ENCODE results near the gene HSFX4.
A peak's percentile ranks its signal among the peaks of the same experiment; 100 is the strongest.
"Not testable (repeated sequence)": the region's sequence is repeated elsewhere in the genome, so short reads cannot be mapped to it uniquely, and the experiment has no call there.

HSFX4 gene

GRCh38 chrX:149929400-149929799, at the start of gene HSFX4:
Gene HSFX4, plus strand, starts transcription at chrX:149929573. Its CDS starts 72 bp downstream, at chrX:149929645.
- H3K9ac ChIP-seq; H3K27ac ChIP-seq; H3K27me3 ChIP-seq (ENCODE audit: control insufficient read depth, insufficient read depth, low read length); H3K4me1 ChIP-seq; H3K4me2 ChIP-seq (ENCODE audit: low read length); H3K36me3 ChIP-seq (ENCODE audit: control insufficient read depth, insufficient read depth, low read length); H3K79me2 ChIP-seq; H3K9me3 ChIP-seq (ENCODE audit: control insufficient read depth, low read length); H3K4me3 ChIP-seq (ENCODE audit: low read depth, low read length); H2AFZ ChIP-seq: not testable (repeated sequence)

- no peak within 1 kb of the TSS for H2AFZ ChIP-seq
- H3K27ac ChIP-seq, result no peak within 1 kb of the TSS
- no peaks in the 10 kb centered on the region for H3K36me3 ChIP-seq (ENCODE audit: control insufficient read depth, insufficient read depth, low read length)
- H3K9me3 ChIP-seq (ENCODE audit: control insufficient read depth, low read length), result no peaks in the 10 kb centered on the region
- H3K9ac ChIP-seq, result no peak within 1 kb of the TSS
- TF ChIP-seq, protein P1, sequence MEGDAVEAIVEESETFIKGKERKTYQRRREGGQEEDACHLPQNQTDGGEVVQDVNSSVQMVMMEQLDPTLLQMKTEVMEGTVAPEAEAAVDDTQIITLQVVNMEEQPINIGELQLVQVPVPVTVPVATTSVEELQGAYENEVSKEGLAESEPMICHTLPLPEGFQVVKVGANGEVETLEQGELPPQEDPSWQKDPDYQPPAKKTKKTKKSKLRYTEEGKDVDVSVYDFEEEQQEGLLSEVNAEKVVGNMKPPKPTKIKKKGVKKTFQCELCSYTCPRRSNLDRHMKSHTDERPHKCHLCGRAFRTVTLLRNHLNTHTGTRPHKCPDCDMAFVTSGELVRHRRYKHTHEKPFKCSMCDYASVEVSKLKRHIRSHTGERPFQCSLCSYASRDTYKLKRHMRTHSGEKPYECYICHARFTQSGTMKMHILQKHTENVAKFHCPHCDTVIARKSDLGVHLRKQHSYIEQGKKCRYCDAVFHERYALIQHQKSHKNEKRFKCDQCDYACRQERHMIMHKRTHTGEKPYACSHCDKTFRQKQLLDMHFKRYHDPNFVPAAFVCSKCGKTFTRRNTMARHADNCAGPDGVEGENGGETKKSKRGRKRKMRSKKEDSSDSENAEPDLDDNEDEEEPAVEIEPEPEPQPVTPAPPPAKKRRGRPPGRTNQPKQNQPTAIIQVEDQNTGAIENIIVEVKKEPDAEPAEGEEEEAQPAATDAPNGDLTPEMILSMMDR (IDR thresholded peaks at IDR 0.05), result no peak
- H3K4me2 ChIP-seq (ENCODE audit: low read length), result no peak within 1 kb of the TSS
- H3K4me3 ChIP-seq (ENCODE audit: low read depth, low read length), result no peak within 1 kb of the TSS
- H3K4me1 ChIP-seq, result no peaks in the 10 kb centered on the region
- no peaks in the 10 kb centered on the region for H3K79me2 ChIP-seq
- no peaks in the 10 kb centered on the region for H3K27me3 ChIP-seq (ENCODE audit: control insufficient read depth, insufficient read depth, low read length)
These were observed 48.2 kb upstream of the HSFX4 start, which contains the start of gene MAGEA8 for GRCh38 chrX:149881081-149881711. Gene MAGEA8, plus strand, starts transcription at chrX:149881183. Its CDS starts 3,090 bp downstream, at chrX:149884273.

GRCh38 chrX:149890828-149891227, 38.5 kb upstream of the HSFX4 start:
- H3K4me3 ChIP-seq (ENCODE audit: low read depth, low read length); H2AFZ ChIP-seq; H3K4me2 ChIP-seq (ENCODE audit: low read length); H3K27ac ChIP-seq; H3K79me2 ChIP-seq; H3K27me3 ChIP-seq (ENCODE audit: control insufficient read depth, insufficient read depth, low read length); H3K36me3 ChIP-seq (ENCODE audit: control insufficient read depth, insufficient read depth, low read length); H3K4me1 ChIP-seq; H3K9me3 ChIP-seq (ENCODE audit: control insufficient read depth, low read length); H3K9ac ChIP-seq: not testable (repeated sequence)

DNA sequence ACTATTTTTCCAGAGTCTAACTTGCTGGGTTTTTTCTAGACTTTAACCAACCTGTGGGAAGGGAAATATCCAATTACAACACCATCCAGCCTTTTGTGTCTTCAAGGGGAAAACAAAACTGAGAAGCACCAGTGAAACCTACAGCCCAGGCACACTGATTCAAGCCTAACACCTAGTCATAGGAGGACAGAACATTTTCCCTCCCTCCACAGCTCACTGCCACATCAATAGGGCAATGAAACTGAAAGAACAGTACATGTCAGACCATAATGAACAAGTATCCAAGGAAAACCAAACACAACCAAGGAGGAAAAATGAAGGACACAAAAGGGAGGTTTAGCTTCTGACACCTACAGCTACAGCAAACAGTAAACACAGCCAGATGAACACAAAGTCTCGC, 30.8 kb upstream of the HSFX4 start:
- no peaks in the 10 kb centered on the region for H3K9me3 ChIP-seq (ENCODE audit: control insufficient read depth, low read length)
- TF ChIP-seq, protein P1 (IDR thresholded peaks at IDR 0.05), result no peak
- no peaks in the 10 kb centered on the region for H3K36me3 ChIP-seq (ENCODE audit: control insufficient read depth, insufficient read depth, low read length)
- no peak overlapping the region for H3K4me3 ChIP-seq (ENCODE audit: low read depth, low read length)
- H3K27ac ChIP-seq, result no peak overlapping the region
- H3K79me2 ChIP-seq, result no peaks in the 10 kb centered on the region
- H3K9ac ChIP-seq, result no peak overlapping the region
- no peak overlapping the region for H2AFZ ChIP-seq
- H3K4me1 ChIP-seq, result no peaks in the 10 kb centered on the region
- no peak overlapping the region for H3K4me2 ChIP-seq (ENCODE audit: low read length)
- no peaks in the 10 kb centered on the region for H3K27me3 ChIP-seq (ENCODE audit: control insufficient read depth, insufficient read depth, low read length)

- no peaks in the 10 kb centered on the region for H3K79me2 ChIP-seq
- peak overlapping the region; percentile 39 for H3K27ac ChIP-seq
- H3K9ac ChIP-seq, result no peak overlapping the region
- H2AFZ ChIP-seq, result peak overlapping the region; percentile 86
- TF ChIP-seq, protein P1 (IDR thresholded peaks at IDR 0.05), result no peak
- H3K4me2 ChIP-seq (ENCODE audit: low read length), result peak overlapping the region; percentile 49
- H3K4me1 ChIP-seq, result no peaks in the 10 kb centered on the region
- no peaks in the 10 kb centered on the region for H3K9me3 ChIP-seq (ENCODE audit: control insufficient read depth, low read length)
- H3K4me3 ChIP-seq (ENCODE audit: low read depth, low read length), result peak overlapping the region; percentile 16
- H3K36me3 ChIP-seq (ENCODE audit: control insufficient read depth, insufficient read depth, low read length), result no peaks in the 10 kb centered on the region
- H3K27me3 ChIP-seq (ENCODE audit: control insufficient read depth, insufficient read depth, low read length), result no peaks in the 10 kb centered on the region
These were observed 25.3 kb upstream of the HSFX4 start for GRCh38 chrX:149903889-149904748.
